Measurements from ENCODE around the gene CCDC106. TPM values are rescaled to one million over a fixed set of nuclear protein-coding genes. Genes with fewer than 3 reads are reported as not detected.

CCDC106 gene
- total RNA-seq, 1 donor: 8.5 TPM

GRCh38 chr19:55691561-55692481 lies 43.8 kb downstream of the CCDC106 start:
- DNase-seq (ENCODE audit: low read depth): no peak
- no peak for TF ChIP-seq CTCF (IDR thresholded peaks at IDR 0.05; ENCODE audit: insufficient read depth, low read length)
- no peak overlapping the region for H3K4me3 ChIP-seq (ENCODE audit: low read depth, low read length)

DNA sequence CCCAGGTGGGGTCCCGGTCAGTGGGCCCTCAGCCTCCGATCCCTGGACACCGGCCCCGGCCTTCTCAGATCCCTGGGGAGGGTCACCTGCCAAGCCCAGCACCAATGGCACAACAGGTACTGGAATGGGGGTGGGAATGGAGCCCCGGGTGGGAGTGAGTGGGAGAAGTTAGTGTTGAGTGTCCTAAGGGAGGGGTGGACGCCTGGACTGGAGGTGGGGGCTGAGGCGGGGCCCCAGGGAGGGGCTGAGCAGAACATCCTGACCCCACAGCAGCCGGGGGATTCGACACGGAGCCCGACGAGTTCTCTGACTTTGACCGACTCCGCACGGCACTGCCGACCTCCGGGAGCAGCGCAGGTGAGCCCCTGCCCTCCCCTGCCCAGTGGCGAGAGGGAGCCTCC lies 44.7 kb downstream of the CCDC106 start:
- no peak for TF ChIP-seq CTCF (IDR thresholded peaks at IDR 0.05; ENCODE audit: insufficient read depth, low read length)
- no peak for DNase-seq (ENCODE audit: low read depth)
- H3K4me3 ChIP-seq (ENCODE audit: low read depth, low read length): no peak overlapping the region

GRCh38 chr19:55693336-55693974 lies 45.4 kb downstream of the CCDC106 start:
- DNase-seq (ENCODE audit: low read depth): no peak
- TF ChIP-seq CTCF (IDR thresholded peaks at IDR 0.05; ENCODE audit: insufficient read depth, low read length): no peak
- no peak overlapping the region for H3K4me3 ChIP-seq (ENCODE audit: low read depth, low read length)

DNA sequence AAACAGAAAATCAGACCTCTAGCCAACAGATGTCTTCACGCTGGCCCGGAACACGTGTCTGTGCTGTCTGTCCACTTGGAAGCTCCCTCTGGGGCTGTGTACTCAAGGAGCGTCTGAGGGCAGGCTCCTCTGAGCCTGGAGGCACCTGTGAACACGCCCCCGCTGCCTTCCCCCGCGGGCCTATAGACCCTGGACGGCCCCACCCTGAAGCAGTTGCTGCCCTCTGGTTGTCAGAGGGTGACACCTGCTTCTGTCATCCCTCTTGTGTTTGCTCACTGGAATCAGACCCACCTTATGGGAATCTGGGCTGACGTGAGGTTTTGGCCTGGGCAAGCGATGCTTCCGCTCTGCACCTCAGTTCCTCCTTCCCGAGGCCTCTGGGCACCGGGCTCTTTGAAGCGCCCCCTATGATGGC lies 46.2 kb downstream of the CCDC106 start:
- no peak for DNase-seq (ENCODE audit: low read depth)
- TF ChIP-seq CTCF (IDR thresholded peaks at IDR 0.05; ENCODE audit: insufficient read depth, low read length): no peak
- no peak overlapping the region for H3K4me3 ChIP-seq (ENCODE audit: low read depth, low read length)

DNA sequence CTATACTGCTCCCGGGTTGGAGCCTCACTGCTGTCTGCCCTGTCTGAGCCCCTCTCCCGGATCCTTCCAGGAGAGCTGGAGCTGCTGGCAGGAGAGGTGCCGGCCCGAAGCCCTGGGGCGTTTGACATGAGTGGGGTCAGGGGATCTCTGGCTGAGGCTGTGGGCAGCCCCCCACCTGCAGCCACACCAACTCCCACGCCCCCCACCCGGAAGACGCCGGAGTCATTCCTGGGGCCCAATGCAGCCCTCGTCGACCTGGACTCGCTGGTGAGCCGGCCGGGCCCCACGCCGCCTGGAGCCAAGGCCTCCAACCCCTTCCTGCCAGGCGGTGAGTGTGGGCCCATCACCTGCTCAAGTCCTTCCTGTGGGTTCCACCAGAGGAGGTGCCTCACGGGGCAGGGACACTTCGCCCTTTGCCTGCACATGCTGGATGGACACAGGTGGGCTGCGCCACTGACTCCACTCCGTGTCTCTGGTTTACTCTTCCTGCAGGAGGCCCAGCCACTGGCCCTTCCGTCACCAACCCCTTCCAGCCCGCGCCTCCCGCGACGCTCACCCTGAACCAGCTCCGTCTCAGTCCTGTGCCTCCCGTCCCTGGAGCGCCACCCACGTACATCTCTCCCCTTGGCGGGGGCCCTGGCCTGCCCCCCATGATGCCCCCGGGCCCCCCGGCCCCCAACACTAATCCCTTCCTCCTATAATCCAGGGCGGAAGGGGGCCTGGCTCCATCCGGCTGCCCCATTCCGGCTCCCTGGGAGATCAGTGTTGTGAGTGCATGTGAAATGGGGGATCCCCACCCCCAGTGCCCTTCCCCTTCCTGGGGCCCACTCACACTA lies 46.9 kb downstream of the CCDC106 start:
- no peak overlapping the region for H3K4me3 ChIP-seq (ENCODE audit: low read depth, low read length)
- TF ChIP-seq CTCF (IDR thresholded peaks at IDR 0.05; ENCODE audit: insufficient read depth, low read length): no peak
- no peak for DNase-seq (ENCODE audit: low read depth)

GRCh38 chr19:55695511-55696290 lies 47.7 kb downstream of the CCDC106 start:
- TF ChIP-seq CTCF (IDR thresholded peaks at IDR 0.05; ENCODE audit: insufficient read depth, low read length): no peak
- no peak for DNase-seq (ENCODE audit: low read depth)

More at GRCh38 chr19:55695511-55696290, 47.7 kb downstream of the CCDC106 start:
- no peak overlapping the region for H3K4me3 ChIP-seq (ENCODE audit: low read depth, low read length)

Data from fibroblast of the aortic adventitia (primary cell).